Measurements from ENCODE around the gene BANK1.

GRCh38 chr4:102008711-102009110, 218.2 kb downstream of the BANK1 start:
- TF ChIP-seq POLR2A (IDR thresholded peaks at IDR 0.05; ENCODE audit: low read length), result no peak
- TF ChIP-seq GATA1 (IDR thresholded peaks at IDR 0.05; ENCODE audit: low read depth, low read length), result no peak
